Measurements from ENCODE around the gene ABTB2.

DNA sequence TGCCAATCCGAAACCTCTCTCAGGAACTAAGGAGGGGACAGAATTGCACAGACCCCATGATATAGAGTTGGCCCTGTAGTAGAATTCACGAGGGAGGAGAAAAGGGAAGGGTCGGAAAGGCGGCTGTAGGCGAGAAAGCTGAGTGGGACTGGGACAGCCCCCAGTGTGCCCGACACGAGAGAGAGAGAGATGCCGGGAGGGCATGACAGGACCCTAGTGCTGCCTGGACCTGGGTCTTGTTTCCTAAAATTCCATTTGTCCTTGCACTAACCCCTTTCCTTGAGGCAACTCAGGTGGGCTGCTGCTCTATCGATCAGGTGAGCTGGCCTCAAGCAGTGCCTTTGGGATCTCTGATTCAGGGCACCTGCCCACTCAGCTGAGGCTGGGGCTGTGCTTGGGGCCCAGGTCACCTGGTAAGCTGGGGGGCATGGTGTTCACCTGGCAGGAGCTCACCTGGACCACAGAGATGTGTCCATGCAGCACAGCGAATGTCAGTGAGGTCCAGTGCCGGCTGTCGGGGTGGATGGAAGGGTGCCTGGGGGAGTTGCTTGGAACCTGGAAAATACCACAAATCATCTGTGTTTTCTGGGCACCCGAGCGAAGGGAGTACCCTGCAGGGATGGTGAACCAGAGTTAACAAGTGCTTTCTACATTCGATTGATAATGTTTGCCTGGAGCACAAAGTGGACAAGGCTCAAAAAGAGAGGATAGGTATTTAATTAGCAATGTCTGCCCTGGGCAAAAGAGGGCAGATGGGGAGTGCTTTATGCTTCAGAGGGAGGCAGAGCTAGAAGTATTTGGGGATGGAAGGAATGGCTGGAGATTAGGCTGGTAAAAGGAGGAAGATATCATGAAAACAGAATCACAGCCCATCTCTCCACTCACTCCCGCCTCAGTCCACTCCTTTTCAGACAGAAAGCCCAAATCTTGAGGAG lies 190.7 kb downstream of the ABTB2 start:
- TF ChIP-seq POLR2A (IDR thresholded peaks at IDR 0.05; ENCODE audit: low read length) (no peak), RFX5 (IDR thresholded peaks at IDR 0.05) (no peak), SMC3 (IDR thresholded peaks at IDR 0.05) (no peak)
- TF ChIP-seq, protein P1, sequence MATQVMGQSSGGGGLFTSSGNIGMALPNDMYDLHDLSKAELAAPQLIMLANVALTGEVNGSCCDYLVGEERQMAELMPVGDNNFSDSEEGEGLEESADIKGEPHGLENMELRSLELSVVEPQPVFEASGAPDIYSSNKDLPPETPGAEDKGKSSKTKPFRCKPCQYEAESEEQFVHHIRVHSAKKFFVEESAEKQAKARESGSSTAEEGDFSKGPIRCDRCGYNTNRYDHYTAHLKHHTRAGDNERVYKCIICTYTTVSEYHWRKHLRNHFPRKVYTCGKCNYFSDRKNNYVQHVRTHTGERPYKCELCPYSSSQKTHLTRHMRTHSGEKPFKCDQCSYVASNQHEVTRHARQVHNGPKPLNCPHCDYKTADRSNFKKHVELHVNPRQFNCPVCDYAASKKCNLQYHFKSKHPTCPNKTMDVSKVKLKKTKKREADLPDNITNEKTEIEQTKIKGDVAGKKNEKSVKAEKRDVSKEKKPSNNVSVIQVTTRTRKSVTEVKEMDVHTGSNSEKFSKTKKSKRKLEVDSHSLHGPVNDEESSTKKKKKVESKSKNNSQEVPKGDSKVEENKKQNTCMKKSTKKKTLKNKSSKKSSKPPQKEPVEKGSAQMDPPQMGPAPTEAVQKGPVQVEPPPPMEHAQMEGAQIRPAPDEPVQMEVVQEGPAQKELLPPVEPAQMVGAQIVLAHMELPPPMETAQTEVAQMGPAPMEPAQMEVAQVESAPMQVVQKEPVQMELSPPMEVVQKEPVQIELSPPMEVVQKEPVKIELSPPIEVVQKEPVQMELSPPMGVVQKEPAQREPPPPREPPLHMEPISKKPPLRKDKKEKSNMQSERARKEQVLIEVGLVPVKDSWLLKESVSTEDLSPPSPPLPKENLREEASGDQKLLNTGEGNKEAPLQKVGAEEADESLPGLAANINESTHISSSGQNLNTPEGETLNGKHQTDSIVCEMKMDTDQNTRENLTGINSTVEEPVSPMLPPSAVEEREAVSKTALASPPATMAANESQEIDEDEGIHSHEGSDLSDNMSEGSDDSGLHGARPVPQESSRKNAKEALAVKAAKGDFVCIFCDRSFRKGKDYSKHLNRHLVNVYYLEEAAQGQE (IDR thresholded peaks at IDR 0.05) = no peak
- TF ChIP-seq, protein P2, sequence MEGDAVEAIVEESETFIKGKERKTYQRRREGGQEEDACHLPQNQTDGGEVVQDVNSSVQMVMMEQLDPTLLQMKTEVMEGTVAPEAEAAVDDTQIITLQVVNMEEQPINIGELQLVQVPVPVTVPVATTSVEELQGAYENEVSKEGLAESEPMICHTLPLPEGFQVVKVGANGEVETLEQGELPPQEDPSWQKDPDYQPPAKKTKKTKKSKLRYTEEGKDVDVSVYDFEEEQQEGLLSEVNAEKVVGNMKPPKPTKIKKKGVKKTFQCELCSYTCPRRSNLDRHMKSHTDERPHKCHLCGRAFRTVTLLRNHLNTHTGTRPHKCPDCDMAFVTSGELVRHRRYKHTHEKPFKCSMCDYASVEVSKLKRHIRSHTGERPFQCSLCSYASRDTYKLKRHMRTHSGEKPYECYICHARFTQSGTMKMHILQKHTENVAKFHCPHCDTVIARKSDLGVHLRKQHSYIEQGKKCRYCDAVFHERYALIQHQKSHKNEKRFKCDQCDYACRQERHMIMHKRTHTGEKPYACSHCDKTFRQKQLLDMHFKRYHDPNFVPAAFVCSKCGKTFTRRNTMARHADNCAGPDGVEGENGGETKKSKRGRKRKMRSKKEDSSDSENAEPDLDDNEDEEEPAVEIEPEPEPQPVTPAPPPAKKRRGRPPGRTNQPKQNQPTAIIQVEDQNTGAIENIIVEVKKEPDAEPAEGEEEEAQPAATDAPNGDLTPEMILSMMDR (IDR thresholded peaks at IDR 0.05) = no peak

Data from A549 (cell line).